ENCODE results near the gene GNG7.
A peak's percentile ranks its signal among the peaks of the same experiment; 100 is the strongest.
"Not testable (repeated sequence)": the region's sequence is repeated elsewhere in the genome, so short reads cannot be mapped to it uniquely, and the experiment has no call there.

Gene GNG7

GRCh38 chr19:2476451-2477140, 225.9 kb downstream of the GNG7 start:
- peak; percentile 41 to 64 for DNase-seq (ENCODE audit: low read depth in 1 of 2, low spot score in 1 of 2)

GRCh38 chr19:2475702-2476450, 226.6 kb downstream of the GNG7 start, which contains the start of gene GADD45B:
Gene GADD45B, plus strand, starts transcription at chr19:2476127. Its CDS starts 232 bp downstream, at chr19:2476359.
- peak; percentile 94 to 95 for DNase-seq (ENCODE audit: low read depth in 1 of 2, low spot score in 1 of 2)

- DNase-seq (ENCODE audit: low read depth in 1 of 2, low spot score in 1 of 2): peak; percentile 32 to 49
Measured at GRCh38 chr19:2475018-2475701, 227.3 kb downstream of the GNG7 start.

DNA sequence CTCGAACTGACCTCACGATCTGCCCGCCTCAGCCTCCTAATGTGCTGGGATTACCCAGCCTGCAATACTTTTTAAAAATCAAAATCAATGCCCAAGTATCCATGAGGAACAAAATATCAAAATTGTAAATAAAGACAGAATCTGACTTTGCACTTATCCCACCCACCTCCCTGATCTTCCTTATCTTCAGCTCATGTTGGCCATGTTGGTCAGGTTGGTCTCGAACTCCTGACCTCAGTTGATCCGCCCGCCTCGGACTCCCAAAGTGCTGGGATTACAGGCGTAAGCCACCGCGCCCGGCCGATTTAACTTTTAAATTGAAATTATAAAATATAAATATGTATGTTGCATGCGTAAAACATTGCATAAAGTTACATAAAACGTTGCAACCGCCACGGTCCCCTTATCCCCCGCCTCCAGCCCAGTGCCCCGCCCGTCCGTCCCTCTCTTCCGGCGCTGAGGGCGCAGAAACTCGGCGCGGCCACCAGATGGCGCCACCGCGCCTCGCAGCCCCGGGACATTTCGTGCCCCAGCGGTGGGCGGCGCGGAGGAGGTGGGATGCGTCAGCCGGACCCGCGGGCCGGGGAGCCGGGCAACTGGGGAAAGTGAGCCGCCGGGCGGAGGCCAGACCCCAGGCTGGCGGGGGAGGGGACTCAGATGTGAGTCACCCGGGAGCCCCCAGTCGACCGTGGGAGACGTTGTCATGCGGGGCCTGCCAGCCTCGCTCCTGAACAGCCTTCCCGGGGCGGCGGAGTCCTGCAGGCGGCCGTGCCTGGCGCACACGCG, 228.1 kb downstream of the GNG7 start:
- peak; percentile 77 to 92 for DNase-seq (ENCODE audit: low read depth in 1 of 2, low spot score in 1 of 2)

GRCh38 chr19:2469915-2470200, 232.6 kb downstream of the GNG7 start:
- DNase-seq (ENCODE audit: low read depth in 1 of 2, low spot score in 1 of 2): not testable (repeated sequence)

GRCh38 chr19:2469102-2469914, 233.2 kb downstream of the GNG7 start:
- DNase-seq (ENCODE audit: low read depth in 1 of 2, low spot score in 1 of 2): no peak

DNA sequence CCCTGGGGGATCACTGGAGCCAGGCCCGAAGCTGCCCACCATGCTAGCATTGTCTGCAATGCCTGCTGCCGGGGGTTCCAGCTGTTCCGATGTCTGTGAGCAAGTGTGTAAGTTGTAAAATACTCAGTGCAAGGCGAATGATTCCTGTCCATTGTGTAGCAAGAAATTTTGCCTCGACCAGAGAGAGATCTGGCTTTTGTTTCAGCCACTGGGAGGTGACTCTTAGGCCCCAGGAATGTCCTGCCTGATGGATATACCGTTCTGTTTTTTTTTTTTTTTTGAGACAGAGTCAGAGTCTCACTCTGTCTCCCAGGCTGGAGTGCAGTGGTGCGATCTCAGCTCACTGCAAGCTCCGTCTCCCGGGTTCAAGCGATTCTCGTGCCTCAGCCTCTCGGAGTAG, 233.9 kb downstream of the GNG7 start:
- no peak for DNase-seq (ENCODE audit: low read depth in 1 of 2, low spot score in 1 of 2)

DNA sequence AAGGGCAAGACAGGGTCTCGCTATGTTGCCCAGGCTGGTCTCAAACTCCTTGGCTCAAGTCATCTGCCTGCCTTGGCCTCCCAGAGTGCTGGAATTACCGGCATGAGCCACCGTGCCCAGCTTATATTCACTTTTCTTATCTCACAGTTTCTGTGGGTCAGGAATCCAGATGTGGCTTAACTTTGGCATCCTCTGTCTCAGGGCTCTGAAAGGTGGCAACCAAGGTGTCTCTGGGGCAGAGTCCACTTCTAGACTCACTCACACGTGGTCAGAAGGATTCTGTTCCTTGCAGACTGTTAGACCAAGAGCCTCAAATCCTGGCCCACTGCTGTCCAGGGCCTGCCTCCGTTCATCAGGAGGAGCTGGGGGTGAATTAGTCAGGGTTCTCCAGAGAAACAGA, 238.1 kb downstream of the GNG7 start:
- DNase-seq (ENCODE audit: low read depth in 1 of 2, low spot score in 1 of 2): no peak

- DNase-seq (ENCODE audit: low read depth in 1 of 2, low spot score in 1 of 2): not testable (repeated sequence)
Measured at GRCh38 chr19:2463694-2464093, 238.8 kb downstream of the GNG7 start.

- DNase-seq (ENCODE audit: low read depth in 1 of 2, low spot score in 1 of 2): no peak
Measured at GRCh38 chr19:2462635-2463421, 239.7 kb downstream of the GNG7 start.

DNA sequence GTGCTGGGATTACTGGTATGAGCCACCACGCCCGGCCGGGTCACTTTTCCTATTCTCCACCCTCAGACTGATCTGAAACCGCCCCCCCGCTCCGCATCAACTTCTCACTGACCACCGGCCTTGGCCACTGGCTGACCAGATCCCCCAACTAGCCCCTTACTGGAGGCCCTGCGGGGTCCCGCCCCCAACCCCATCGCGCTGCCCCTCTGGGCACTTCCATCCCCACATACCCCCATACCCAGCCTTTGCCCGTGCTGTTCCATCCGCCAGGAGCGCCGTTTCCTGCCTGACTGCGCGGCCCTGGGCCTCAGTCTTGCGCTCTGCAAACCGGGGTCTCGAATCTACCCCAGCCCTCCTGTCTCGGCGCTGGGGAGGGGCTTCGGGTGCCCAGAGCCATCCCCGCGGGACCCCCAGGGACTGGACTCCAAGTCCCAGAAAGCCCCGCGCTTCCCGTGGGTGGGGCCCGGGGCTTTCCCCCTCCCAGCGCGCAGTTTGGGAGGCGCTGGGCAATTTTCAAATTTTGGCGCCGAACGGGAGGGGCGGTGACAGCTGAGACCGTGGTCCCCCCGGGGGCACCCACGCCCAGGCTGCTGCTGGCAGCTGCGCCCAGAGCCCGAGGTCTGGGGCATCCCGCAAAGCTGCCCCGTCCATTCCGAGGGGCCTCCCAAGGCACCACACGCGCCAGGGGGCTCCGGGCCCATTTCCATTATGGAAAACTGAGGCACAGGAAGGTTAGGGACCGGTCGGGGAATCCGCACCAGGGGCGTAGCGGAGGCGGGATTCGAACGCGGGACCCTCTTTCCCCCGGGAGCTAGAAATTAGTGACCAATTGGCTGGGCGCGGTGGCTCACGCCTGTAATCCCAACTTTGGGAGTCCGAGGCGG, 240.5 kb downstream of the GNG7 start:
- DNase-seq (ENCODE audit: low read depth in 1 of 2, low spot score in 1 of 2): peak in 1 of 2 donors; percentile 51
